ENCODE data around the gene SKI. TPM values are rescaled to one million over a fixed set of nuclear protein-coding genes. Genes with fewer than 3 reads are reported as not detected.

SKI gene
- total and polyA plus RNA-seq, 2 of the 8 experiments (the other 6 are each of a cell fraction or from before 2014, with no cell fraction given) = 8.3 to 87.6 TPM

- no peaks in the 10 kb centered on the region for H4K20me1 ChIP-seq (replicated peaks in 1 of 2; ENCODE audit: control insufficient read depth in 1 of 2, insufficient read depth in 2 of 2, low read length in 2 of 2)
- no peak overlapping the region for H2BK15ac ChIP-seq (ENCODE audit: low read length)
- no peak overlapping the region for H2BK12ac ChIP-seq (ENCODE audit: low read depth, low read length)
- H3K4ac ChIP-seq (replicated peaks; ENCODE audit: insufficient read length, low read depth, low read length) = no peak overlapping the region
- no peak overlapping the region for H3K14ac ChIP-seq (ENCODE audit: insufficient read length)
- no peak overlapping the region for H2AK5ac ChIP-seq (ENCODE audit: low read depth, low read length)
- H2BK5ac ChIP-seq (ENCODE audit: low read depth, low read length) = no peak overlapping the region
- H3K9ac ChIP-seq (replicated peaks in 1 of 4; ENCODE audit: extremely low read depth in 1 of 4, low read depth in 3 of 4, low read length in 3 of 4) = no peak overlapping the region
- no peak overlapping the region for H2BK120ac ChIP-seq (replicated peaks; ENCODE audit: low read depth, low read length)
- H2AFZ ChIP-seq (ENCODE audit: low read length) = no peak overlapping the region
- H3K79me2 ChIP-seq (ENCODE audit: control insufficient read depth in 1 of 2, insufficient read depth in 2 of 2, low read length in 2 of 2) = no peaks in the 10 kb centered on the region
- H3K27ac ChIP-seq (ENCODE audit: low read depth, low read length) = no peak overlapping the region
- H3K23ac ChIP-seq (ENCODE audit: insufficient read length) = no peak overlapping the region
- DNase-seq (ENCODE audit: low read depth in 1 of 2, low spot score in 2 of 2) (no peak), FAIRE-seq (no peak)
- ChIA-PET CTCF (ENCODE audit: partially characterized antibody) (interaction anchor here (0.8 to 1.7 kb wide), 4 partner anchors 12 to 133 kb away, joined by 3 to 6 read pairs (median 4); no protein-coding TSS in a partner anchor), POLR2A (ENCODE audit: partially characterized antibody) (interaction anchor here (0.7 to 1.7 kb wide), 3 partner anchors 11 to 99 kb away, joined by 4 read pairs; no protein-coding TSS in a partner anchor)
- peaks cover 9 to 24% of the 10 kb centered on the region in 2 experiments; a peak in 3 of 4 replicates for H3K9me3 ChIP-seq (ENCODE audit: insufficient read depth in 2 of 2, low read depth in 1 of 2, low read length in 1 of 2)
- H4K91ac ChIP-seq (replicated peaks; ENCODE audit: insufficient read length, low read length) = no peak overlapping the region
- no peaks in the 10 kb centered on the region for H3K79me1 ChIP-seq (ENCODE audit: low read depth, low read length)
- H3K23me2 ChIP-seq (ENCODE audit: low read depth, low read length) = no peaks in the 10 kb centered on the region; the same call in 1 of the 2 replicates
- no peak overlapping the region for H3K18ac ChIP-seq (ENCODE audit: extremely low read depth, low read length)
- no peaks in the 10 kb centered on the region; a peak in 1 of 7 replicates for H3K27me3 ChIP-seq (replicated peaks in 1 of 4; ENCODE audit: control insufficient read depth in 3 of 4, extremely low read depth in 1 of 4, insufficient read depth in 3 of 4, low read length in 3 of 4)
- H4K5ac ChIP-seq (ENCODE audit: insufficient read length, low read depth, low read length) = no peak overlapping the region
- H3K4me3 ChIP-seq (ENCODE audit: extremely low read depth in 1 of 4, insufficient read depth in 2 of 4, low read depth in 3 of 4, low read length in 4 of 4) = no peak overlapping the region
- no peaks in the 10 kb centered on the region for H3K36me3 ChIP-seq (ENCODE audit: control insufficient read depth in 2 of 4, insufficient read depth in 4 of 4, low read length in 3 of 4)
- H2BK20ac ChIP-seq (ENCODE audit: low read length) = no peak overlapping the region
- WGBS, 2 experiments (ENCODE audit: extremely low coverage in 1 of 2, insufficient coverage in 1 of 2, insufficient read length in 1 of 2, insufficient replicate concordance in 2 of 2, low coverage in 1 of 2, low lambda C conversion rate in 2 of 2, missing lambda C conversion rate in 1 of 2) = 91% methylated on average over 22 of the region's 22 CpGs; no CpG with 5 or more reads in 1 of the 2 experiments
- peak overlapping the region; percentile 25; the same call in 1 of the 2 replicates for H4K8ac ChIP-seq (ENCODE audit: extremely low read depth, insufficient read depth, low read length)
- no peak overlapping the region for H3K56ac ChIP-seq (replicated peaks; ENCODE audit: insufficient read length, low read depth, low read length)
- no peak overlapping the region for H3K4me2 ChIP-seq (ENCODE audit: insufficient read depth in 1 of 2, low read depth in 2 of 2, low read length in 2 of 2)
- no peaks in the 10 kb centered on the region for H3K4me1 ChIP-seq (replicated peaks in 1 of 4; ENCODE audit: control insufficient read depth in 3 of 4, insufficient read depth in 4 of 4, low read length in 3 of 4)
- TF ChIP-seq MAFK (IDR thresholded peaks at IDR 0.05; ENCODE audit: low read depth, low read length) (no peak), HDAC2 (IDR thresholded peaks at IDR 0.05; ENCODE audit: borderline replicate concordance in 1 of 2, low read depth in 2 of 2, low read length in 2 of 2) (no peak), HDAC6 (IDR thresholded peaks at IDR 0.05; ENCODE audit: low read depth, low read length) (no peak), KDM5A (IDR thresholded peaks at IDR 0.05; ENCODE audit: low read length) (no peak), CBX5 (IDR thresholded peaks at IDR 0.05; ENCODE audit: low read depth, low read length) (no peak), CTCF (IDR thresholded peaks at IDR 0.05; ENCODE audit: control extremely low read depth in 1 of 3, insufficient read depth in 1 of 3, low read depth in 1 of 3, low read length in 3 of 3) (no peak), SIRT6 (IDR thresholded peaks at IDR 0.05; ENCODE audit: low read length) (no peak), TCF12 (IDR thresholded peaks at IDR 0.05; ENCODE audit: low read depth, low read length) (no peak), ZNF274 (IDR thresholded peaks at IDR 0.05; ENCODE audit: borderline replicate concordance, extremely low read depth, low read length) (no peak), FOSL1 (IDR thresholded peaks at IDR 0.05; ENCODE audit: insufficient read depth, low read depth, low read length) (no peak), EP300 (IDR thresholded peaks at IDR 0.05; ENCODE audit: borderline replicate concordance in 1 of 2, low read depth in 2 of 2, low read length in 2 of 2) (no peak)
These were observed 99.7 kb downstream of the SKI start for GRCh38 chr1:2327841-2328240.

Data from H1 (cell line).